Neural progenitor cell (in vitro differentiated cells): ENCODE results near the gene IGF2BP1. TPM values are rescaled to one million over a fixed set of nuclear protein-coding genes. Genes with fewer than 3 reads are reported as not detected.
A peak's percentile ranks its signal among the peaks of the same experiment; 100 is the strongest.
"Not testable (repeated sequence)": the region's sequence is repeated elsewhere in the genome, so short reads cannot be mapped to it uniquely, and the experiment has no call there.

ENCODE experiments used
- DNase-seq: peaks from one replicate; pipeline ENCODE4 v3.0.0-alpha.2; 2016; ENCODE audit warnings: low spot score
- H2AFZ ChIP-seq: fragments of 200-600 bp; sonication (generic); replicated peaks from 2 replicates; pipeline ENCODE4 v1.6.1; 2016; ENCODE audit warnings: antibody characterized with exemption
- H3F3A ChIP-seq: fragments of 200-600 bp; sonication (generic); 2 replicates; pipeline ENCODE4 v1.6.1; 2016; ENCODE audit warnings: antibody characterized with exemption, low read depth
- H3K27ac ChIP-seq: fragments of 200-600 bp; sonication (generic); 2 replicates; pipeline ENCODE4 v1.5.1; 2016; ENCODE audit warnings: mild to moderate bottlenecking
- H3K27me3 ChIP-seq: fragments of 200-600 bp; sonication (generic); 2 replicates; pipeline ENCODE4 v1.6.1; 2016; ENCODE audit warnings: mild to moderate bottlenecking, moderate library complexity
- H3K36me3 ChIP-seq: fragments of 200-600 bp; sonication (generic); 2 replicates; pipeline ENCODE4 v1.5.1; 2016
- H3K4me1 ChIP-seq: fragments of 200-600 bp; sonication (generic); 2 replicates; pipeline ENCODE4 v1.6.1; 2016; ENCODE audit warnings: mixed run types
- H3K4me2 ChIP-seq: fragments of 200-600 bp; sonication (generic); 2 replicates; pipeline ENCODE4 v1.6.1; 2016
- H3K4me3 ChIP-seq: fragments of 200-600 bp; sonication (generic); 2 replicates; pipeline ENCODE4 v1.5.1; 2016
- H3K79me2 ChIP-seq: fragments of 200-600 bp; sonication (generic); 2 replicates; pipeline ENCODE4 v1.6.1; 2016; ENCODE audit warnings: low read depth
- H3K9ac ChIP-seq: fragments of 200-600 bp; sonication (generic); 2 replicates; pipeline ENCODE4 v1.6.1; 2016
- H3K9me3 ChIP-seq: fragments of 200-600 bp; sonication (generic); 2 replicates; pipeline ENCODE4 v1.5.1; 2016; ENCODE audit warnings: low read depth
- H4K20me1 ChIP-seq: fragments of 200-600 bp; sonication (generic); 2 replicates; pipeline ENCODE4 v1.6.1; 2016; ENCODE audit warnings: low read depth
- H3K27ac Mint-ChIP-seq: 3 replicates; pipeline ENCODE4 v1.8.0; 2021; ENCODE audit warnings: mixed read lengths
- H3K27me3 Mint-ChIP-seq: 2 replicates; pipeline ENCODE4 v1.8.0; 2022; ENCODE audit warnings: low read depth, mild to moderate bottlenecking, inconsistent platforms, moderate library complexity, mixed read lengths; ENCODE audit not compliant: insufficient read depth
- H3K36me3 Mint-ChIP-seq: 3 replicates; pipeline ENCODE4 v1.8.0; 2021; ENCODE audit warnings: mixed read lengths
- H3K4me1 Mint-ChIP-seq: 3 replicates; pipeline ENCODE4 v1.8.0; 2021; ENCODE audit warnings: mixed read lengths
- H3K4me3 Mint-ChIP-seq: 3 replicates; pipeline ENCODE4 v1.8.0; 2021; ENCODE audit warnings: mild to moderate bottlenecking, moderate library complexity, mixed read lengths
- H3K9me3 Mint-ChIP-seq: 3 replicates; pipeline ENCODE4 v1.8.0; 2020; ENCODE audit warnings: mixed read lengths
- CTCF ChIP-seq: fragments of 200-600 bp; sonication (generic); IDR thresholded peaks from 2 replicates; pipeline ENCODE4 v1.5.1; 2017; ENCODE audit warnings: antibody characterized with exemption, mild to moderate bottlenecking
- EZH2 ChIP-seq: fragments of 200-600 bp; sonication (generic); IDR thresholded peaks from 2 replicates; pipeline ENCODE4 v1.6.1; 2017; ENCODE audit warnings: antibody characterized with exemption, mild to moderate bottlenecking, moderate library complexity
- EZH2phosphoT487 ChIP-seq: fragments of 200-600 bp; sonication (generic); IDR thresholded peaks from 2 replicates; pipeline ENCODE4 v1.6.1; 2017; ENCODE audit warnings: antibody characterized with exemption
- total RNA-seq: library from RNA; depleted of rRNA; stranded (reverse); fragments of >200 nt; gene quantifications from 2 replicates; pipeline ENCODE4 v1.2.3, GENCODE V29; 2015; ENCODE audit warnings: low replicate concordance

Gene IGF2BP1
- total RNA-seq, 1 donor from 2014 or later: 129 TPM

GRCh38 chr17:49024523-49024922 lies 27.3 kb downstream of the IGF2BP1 start:
- H3K36me3 Mint-ChIP-seq: peaks cover 20% of the 10 kb centered on the region
- H3K27ac ChIP-seq: peak overlapping the region; percentile 55
- no peaks in the 10 kb centered on the region for H3K27me3 ChIP-seq
- no peaks in the 10 kb centered on the region for H3K36me3 ChIP-seq
- H3K9ac ChIP-seq: no peak overlapping the region
- H3K4me3 ChIP-seq: no peak overlapping the region
- peaks cover 93% of the 10 kb centered on the region for H4K20me1 ChIP-seq
- no peak overlapping the region for H3K27ac Mint-ChIP-seq
- DNase-seq: no peak
- peaks cover 33% of the 10 kb centered on the region for H3K4me1 Mint-ChIP-seq
- no peak overlapping the region for H2AFZ ChIP-seq
- no peaks in the 10 kb centered on the region for H3K9me3 Mint-ChIP-seq
- H3K4me1 ChIP-seq: peaks cover 42% of the 10 kb centered on the region
- no peak for TF ChIP-seq EZH2
- TF ChIP-seq CTCF: no peak
- TF ChIP-seq EZH2phosphoT487: no peak
- H3F3A ChIP-seq: peaks cover 84% of the 10 kb centered on the region
- H3K4me3 Mint-ChIP-seq: no peak overlapping the region
- H3K27me3 Mint-ChIP-seq: peaks cover 9% of the 10 kb centered on the region
- H3K79me2 ChIP-seq: peaks cover 98% of the 10 kb centered on the region
- H3K4me2 ChIP-seq: peak overlapping the region; percentile 11
- H3K9me3 ChIP-seq: no peaks in the 10 kb centered on the region

DNA sequence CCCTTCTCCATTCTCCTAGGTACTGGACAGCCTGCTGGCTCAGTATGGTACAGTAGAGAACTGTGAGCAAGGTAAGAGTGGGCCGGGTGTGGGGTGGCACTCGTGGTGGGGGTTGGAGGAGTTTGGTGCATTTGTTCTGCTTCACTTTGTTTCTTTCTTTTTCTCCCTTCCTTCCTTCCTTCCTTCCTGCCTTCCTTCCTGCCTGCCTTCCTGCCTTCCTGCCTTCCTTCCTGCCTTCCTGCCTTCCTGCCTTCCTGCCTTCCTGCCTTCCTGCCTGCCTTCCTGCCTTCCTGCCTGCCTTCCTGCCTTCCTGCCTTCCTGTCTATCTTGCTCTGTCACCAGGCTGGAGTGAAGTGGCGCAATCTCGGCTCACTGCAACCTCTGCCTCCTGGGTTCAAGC lies 29.3 kb downstream of the IGF2BP1 start:
- H3K27ac ChIP-seq: peak overlapping the region; percentile 77
- Mint-ChIP-seq H3K36me3 (peaks cover 24% of the 10 kb centered on the region), H3K4me1 (peaks cover 24% of the 10 kb centered on the region)
- H3K9me3 Mint-ChIP-seq, H2AFZ ChIP-seq, H3K27me3 Mint-ChIP-seq, H3K9ac ChIP-seq, H3K4me3 ChIP-seq, H3K4me3 Mint-ChIP-seq, H3K27me3 ChIP-seq, DNase-seq, H3K36me3 ChIP-seq, H3K9me3 ChIP-seq, H3K4me2 ChIP-seq, H3K27ac Mint-ChIP-seq: not testable (repeated sequence)
- H3K79me2 ChIP-seq: peaks cover 99% of the 10 kb centered on the region
- peaks cover 26% of the 10 kb centered on the region for H3K4me1 ChIP-seq
- peaks cover 87% of the 10 kb centered on the region for H3F3A ChIP-seq
- H4K20me1 ChIP-seq: peaks cover 93% of the 10 kb centered on the region

DNA sequence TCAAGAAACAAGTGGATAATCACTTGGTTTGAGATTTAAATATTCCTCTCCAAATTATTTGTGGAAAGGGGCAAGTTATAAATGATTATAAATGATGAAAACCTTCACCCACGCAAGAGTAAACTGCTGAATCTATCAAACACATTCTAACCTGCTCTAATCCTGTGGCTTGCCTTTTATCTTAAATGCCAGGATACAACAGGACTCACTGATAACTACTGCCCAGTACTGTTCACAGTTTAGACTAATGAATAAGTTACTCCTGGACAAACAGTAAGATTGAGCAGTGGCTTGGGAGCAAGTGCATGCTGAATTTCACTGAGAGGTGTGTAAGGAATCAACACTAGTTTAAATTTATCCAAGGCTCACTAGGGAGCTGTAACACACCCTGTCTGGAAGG lies 31.1 kb downstream of the IGF2BP1 start:
- peaks cover 19% of the 10 kb centered on the region for H3K4me1 Mint-ChIP-seq
- Histone ChIP-seq H3K27me3 (no peaks in the 10 kb centered on the region), H3K27ac (no peak overlapping the region), H3K4me3 (no peak overlapping the region), H3K4me2 (no peak overlapping the region), H3K9me3 (no peaks in the 10 kb centered on the region), H3K36me3 (no peaks in the 10 kb centered on the region), H4K20me1 (peaks cover 92% of the 10 kb centered on the region), H3F3A (peaks cover 87% of the 10 kb centered on the region), H3K9ac (no peak overlapping the region), H3K4me1 (peaks cover 15% of the 10 kb centered on the region), H3K79me2 (peaks cover 98% of the 10 kb centered on the region), H2AFZ (no peak overlapping the region)
- no peaks in the 10 kb centered on the region for H3K9me3 Mint-ChIP-seq
- peaks cover 4% of the 10 kb centered on the region for H3K27me3 Mint-ChIP-seq
- H3K4me3 Mint-ChIP-seq: no peak overlapping the region
- DNase-seq: no peak
- TF ChIP-seq EZH2phosphoT487: no peak
- no peak for TF ChIP-seq EZH2
- TF ChIP-seq CTCF: no peak
- H3K27ac Mint-ChIP-seq: no peak overlapping the region
- H3K36me3 Mint-ChIP-seq: peaks cover 28% of the 10 kb centered on the region

DNA sequence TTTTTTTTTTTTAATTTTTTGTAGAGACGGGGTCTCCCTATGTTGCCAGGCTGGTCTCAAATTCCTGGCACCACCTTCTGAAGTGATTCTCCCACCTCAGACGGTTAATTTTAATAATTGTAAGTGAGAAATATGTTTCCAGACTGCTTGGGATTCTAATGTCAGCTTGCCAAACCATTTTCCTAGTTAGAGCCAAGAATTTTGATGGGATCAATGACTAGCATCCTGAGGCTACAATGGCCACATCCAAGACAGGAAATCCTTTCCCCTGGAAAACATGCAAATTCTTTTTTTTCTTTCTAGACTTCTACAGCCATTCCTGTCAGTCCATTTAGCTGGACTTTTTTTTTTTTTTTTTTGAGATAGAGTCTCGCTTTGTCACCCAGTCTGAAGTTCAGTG lies 32.6 kb downstream of the IGF2BP1 start:
- TF ChIP-seq EZH2 (no peak), EZH2phosphoT487 (no peak), CTCF (no peak)
- DNase-seq: no peak
- H3K79me2 ChIP-seq: peaks cover 98% of the 10 kb centered on the region
- peaks cover 29% of the 10 kb centered on the region for H3K36me3 Mint-ChIP-seq
- no peaks in the 10 kb centered on the region for H3K9me3 Mint-ChIP-seq
- peaks cover 6% of the 10 kb centered on the region for H3K4me1 ChIP-seq
- H3K9ac ChIP-seq: no peak overlapping the region
- no peak overlapping the region for H3K4me3 ChIP-seq
- peaks cover 91% of the 10 kb centered on the region for H3F3A ChIP-seq
- H3K4me3 Mint-ChIP-seq: no peak overlapping the region
- no peak overlapping the region for H2AFZ ChIP-seq
- no peaks in the 10 kb centered on the region for H3K9me3 ChIP-seq
- H3K27ac ChIP-seq: peak overlapping the region; percentile 86
- no peak overlapping the region for H3K4me2 ChIP-seq
- no peaks in the 10 kb centered on the region for H3K27me3 ChIP-seq
- H3K27me3 Mint-ChIP-seq: no peaks in the 10 kb centered on the region
- H4K20me1 ChIP-seq: peaks cover 92% of the 10 kb centered on the region
- H3K27ac Mint-ChIP-seq: no peak overlapping the region
- no peaks in the 10 kb centered on the region for H3K36me3 ChIP-seq
- peaks cover 15% of the 10 kb centered on the region for H3K4me1 Mint-ChIP-seq
